HT1080 (cell line): ENCODE results near the gene IFRD2. TPM values are rescaled to one million over a fixed set of nuclear protein-coding genes. Genes with fewer than 3 reads are reported as not detected.

Experiments
- DNase-seq: peaks from one replicate; pipeline ENCODE4 v3.0.0-alpha.2; 2015; ENCODE audit warnings: low read depth
- polyA plus RNA-seq, 2 experiments: library from polyadenylated mRNA; depleted of rRNA; stranded (reverse); fragments of >200 nt; gene quantifications; 2 replicates each; pipeline ENCODE4 v1.2.3, GENCODE V29; 2015
- total RNA-seq: library from RNA; depleted of rRNA; stranded (reverse); fragments of >200 nt; shearing (Covaris generic); gene quantifications from 2 replicates; pipeline ENCODE4 v1.2.3, GENCODE V29; 2014; rRNA removed

IFRD2 gene
- total RNA-seq: 168 and 172 TPM in 2 replicates
- polyA plus RNA-seq (2015; cell fraction: cytosol; rRNA removed): 98.4 and 121 TPM in 2 replicates
- 181 and 201 TPM in 2 replicates for polyA plus RNA-seq (2015; cell fraction: nucleus; rRNA removed)

- peak; percentile 98 for DNase-seq
These were observed at the start of gene IFRD2 for GRCh38 chr3:50292159-50293078. Gene IFRD2 (minus strand): TSS chr3:50292429. CDS start chr3:50292274, 155 bp downstream.

GRCh38 chr3:50341537-50341936 lies 49.3 kb upstream of the IFRD2 start:
- no peak for DNase-seq

GRCh38 chr3:50340448-50341329 lies 48.5 kb upstream of the IFRD2 start, which contains the start of gene RASSF1:
Gene RASSF1 (minus strand): TSS chr3:50340836. CDS start chr3:50340805, 31 bp downstream.
- no peak for DNase-seq

GRCh38 chr3:50340147-50340447 lies 47.9 kb upstream of the IFRD2 start:
- no peak for DNase-seq

GRCh38 chr3:50339485-50340146 lies 47.4 kb upstream of the IFRD2 start:
- no peak for DNase-seq

GRCh38 chr3:50338965-50339364 lies 46.7 kb upstream of the IFRD2 start:
- no peak for DNase-seq

GRCh38 chr3:50337175-50337861 lies 45.1 kb upstream of the IFRD2 start:
- DNase-seq: peak; percentile 99

GRCh38 chr3:50336452-50337174 lies 44.4 kb upstream of the IFRD2 start:
- no peak for DNase-seq

GRCh38 chr3:50334339-50335075 lies 42.3 kb upstream of the IFRD2 start:
- no peak for DNase-seq

- DNase-seq: peak; percentile 59
These were observed 41.6 kb upstream of the IFRD2 start for GRCh38 chr3:50333744-50334328.

- no peak for DNase-seq
These were observed 39.2 kb upstream of the IFRD2 start for GRCh38 chr3:50331364-50331907.

- no peak for DNase-seq
These were observed 38.1 kb upstream of the IFRD2 start for GRCh38 chr3:50330330-50330729.

GRCh38 chr3:50327943-50328691 lies 35.9 kb upstream of the IFRD2 start, which contains the start of gene TUSC2:
Gene TUSC2 (minus strand): TSS chr3:50328223. CDS start chr3:50328099, 124 bp downstream.
- peak; percentile 92 for DNase-seq

- DNase-seq: no peak
These were observed 34.9 kb upstream of the IFRD2 start for GRCh38 chr3:50327129-50327528.

GRCh38 chr3:50326182-50326541 lies 33.9 kb upstream of the IFRD2 start:
- DNase-seq: no peak

- no peak for DNase-seq
These were observed 33.4 kb upstream of the IFRD2 start for GRCh38 chr3:50325497-50326181.

- no peak for DNase-seq
These were observed 32.9 kb upstream of the IFRD2 start for GRCh38 chr3:50325113-50325480.
